ENCODE data around the gene CHRNA3.

CHRNA3 gene

DNA sequence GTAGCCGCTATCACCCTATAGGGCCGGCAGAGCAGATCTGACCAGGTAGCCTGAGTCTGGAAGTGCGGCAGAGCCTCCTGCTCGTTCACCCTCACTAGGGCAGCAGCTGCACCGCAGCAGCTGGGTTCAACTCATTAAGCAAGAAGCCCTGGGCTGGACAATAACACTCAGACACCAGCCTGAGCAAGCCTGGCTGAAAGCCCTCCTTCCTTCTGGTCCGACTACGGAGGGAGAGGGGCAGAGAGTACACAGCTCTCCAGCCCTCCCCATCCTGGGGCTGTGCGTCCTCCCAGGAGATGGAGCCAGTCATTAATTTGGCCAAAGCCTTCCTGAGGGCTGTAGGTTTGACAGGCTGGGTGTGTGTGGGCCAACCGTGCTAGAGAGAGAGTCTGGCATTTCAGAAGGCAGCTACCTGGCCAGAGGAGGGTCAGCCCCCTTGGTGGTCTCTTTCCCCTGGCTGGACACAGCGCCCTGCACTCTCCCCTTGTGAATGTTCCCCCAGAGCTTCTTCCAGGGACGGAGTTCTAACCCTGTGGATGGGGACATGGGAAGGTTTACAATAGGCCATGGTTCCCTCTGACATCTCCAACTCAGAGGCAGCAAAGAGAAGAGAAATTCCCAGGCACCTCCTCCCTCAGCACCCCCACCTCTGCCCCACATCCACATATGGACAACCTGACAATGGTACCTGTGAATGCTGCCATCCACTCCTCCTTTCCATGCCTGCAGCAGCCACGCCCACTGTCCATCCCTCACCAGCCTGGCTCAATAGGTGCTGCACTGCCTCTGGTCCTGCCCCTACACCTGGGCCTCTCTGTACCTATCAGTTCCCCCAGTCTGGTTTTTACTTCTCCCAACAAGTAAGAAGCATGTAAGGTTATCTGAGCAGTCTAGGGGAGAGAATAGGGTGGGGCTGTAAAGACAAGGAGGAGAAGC lies 13.7 kb upstream of the CHRNA3 start:
- no peak overlapping the region for H3K4me2 ChIP-seq (ENCODE audit: low read length)
- TF ChIP-seq, protein P1, sequence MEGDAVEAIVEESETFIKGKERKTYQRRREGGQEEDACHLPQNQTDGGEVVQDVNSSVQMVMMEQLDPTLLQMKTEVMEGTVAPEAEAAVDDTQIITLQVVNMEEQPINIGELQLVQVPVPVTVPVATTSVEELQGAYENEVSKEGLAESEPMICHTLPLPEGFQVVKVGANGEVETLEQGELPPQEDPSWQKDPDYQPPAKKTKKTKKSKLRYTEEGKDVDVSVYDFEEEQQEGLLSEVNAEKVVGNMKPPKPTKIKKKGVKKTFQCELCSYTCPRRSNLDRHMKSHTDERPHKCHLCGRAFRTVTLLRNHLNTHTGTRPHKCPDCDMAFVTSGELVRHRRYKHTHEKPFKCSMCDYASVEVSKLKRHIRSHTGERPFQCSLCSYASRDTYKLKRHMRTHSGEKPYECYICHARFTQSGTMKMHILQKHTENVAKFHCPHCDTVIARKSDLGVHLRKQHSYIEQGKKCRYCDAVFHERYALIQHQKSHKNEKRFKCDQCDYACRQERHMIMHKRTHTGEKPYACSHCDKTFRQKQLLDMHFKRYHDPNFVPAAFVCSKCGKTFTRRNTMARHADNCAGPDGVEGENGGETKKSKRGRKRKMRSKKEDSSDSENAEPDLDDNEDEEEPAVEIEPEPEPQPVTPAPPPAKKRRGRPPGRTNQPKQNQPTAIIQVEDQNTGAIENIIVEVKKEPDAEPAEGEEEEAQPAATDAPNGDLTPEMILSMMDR (IDR thresholded peaks at IDR 0.05; ENCODE audit: low read depth, low read length, poor library complexity, severe bottlenecking): no peak
- TF ChIP-seq EZH2phosphoT487 (IDR thresholded peaks at IDR 0.05; ENCODE audit: borderline replicate concordance, low read length): no peak
- no peak overlapping the region for H3K4me3 ChIP-seq (ENCODE audit: low read length)
- H3K36me3 ChIP-seq (ENCODE audit: control insufficient read depth, low read length): no peaks in the 10 kb centered on the region
- H3K9me3 ChIP-seq (ENCODE audit: control insufficient read depth, insufficient read depth, low read length): peaks cover 11% of the 10 kb centered on the region
- H3F3A ChIP-seq (ENCODE audit: control insufficient read depth, insufficient read depth): no peaks in the 10 kb centered on the region
- no peaks in the 10 kb centered on the region for H3K27me3 ChIP-seq (ENCODE audit: control insufficient read depth, low read length)
- no peaks in the 10 kb centered on the region for H3K79me2 ChIP-seq (ENCODE audit: control insufficient read depth, low read length)
- no peak overlapping the region for H3K27ac ChIP-seq (ENCODE audit: low read depth, low read length)
- no peaks in the 10 kb centered on the region for H4K20me1 ChIP-seq (ENCODE audit: control insufficient read depth, insufficient read depth, low read depth, low read length)
- no peaks in the 10 kb centered on the region for H3K9me2 ChIP-seq (replicated peaks; ENCODE audit: control insufficient read depth, low read length)
- no peaks in the 10 kb centered on the region for H3K4me1 ChIP-seq (ENCODE audit: control insufficient read depth, low read length)

DNA sequence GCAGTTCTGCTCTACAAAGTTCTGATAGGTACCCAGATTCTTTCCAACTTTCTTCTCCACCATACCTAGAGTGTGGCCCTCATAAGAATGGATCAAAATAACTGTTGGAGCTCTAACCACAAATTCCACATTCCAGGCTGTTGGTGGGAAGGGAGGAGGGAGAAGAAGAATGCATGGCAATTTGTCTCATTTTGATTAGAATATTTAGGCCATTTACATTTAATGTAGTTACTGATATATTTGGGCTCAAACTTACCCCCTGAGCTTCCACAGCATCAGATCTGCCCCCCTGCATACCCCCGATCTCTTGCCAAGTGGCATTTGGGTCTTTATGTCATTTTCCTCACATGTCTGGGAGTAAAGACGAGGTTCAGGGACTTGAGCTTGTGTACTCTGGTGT lies 12.6 kb upstream of the CHRNA3 start:
- no peak overlapping the region for H3K27ac ChIP-seq (ENCODE audit: low read depth, low read length)
- no peaks in the 10 kb centered on the region for H3K27me3 ChIP-seq (ENCODE audit: control insufficient read depth, low read length)
- peaks cover 11% of the 10 kb centered on the region for H3K9me3 ChIP-seq (ENCODE audit: control insufficient read depth, insufficient read depth, low read length)
- no peaks in the 10 kb centered on the region for H4K20me1 ChIP-seq (ENCODE audit: control insufficient read depth, insufficient read depth, low read depth, low read length)
- H3K9me2 ChIP-seq (replicated peaks; ENCODE audit: control insufficient read depth, low read length): no peaks in the 10 kb centered on the region
- no peaks in the 10 kb centered on the region for H3K79me2 ChIP-seq (ENCODE audit: control insufficient read depth, low read length)
- TF ChIP-seq EZH2phosphoT487 (IDR thresholded peaks at IDR 0.05; ENCODE audit: borderline replicate concordance, low read length): no peak
- TF ChIP-seq, protein P1 (IDR thresholded peaks at IDR 0.05; ENCODE audit: low read depth, low read length, poor library complexity, severe bottlenecking): no peak
- no peaks in the 10 kb centered on the region for H3K4me1 ChIP-seq (ENCODE audit: control insufficient read depth, low read length)
- H3K4me2 ChIP-seq (ENCODE audit: low read length): no peak overlapping the region
- H3K4me3 ChIP-seq (ENCODE audit: low read length): no peak overlapping the region
- H3K36me3 ChIP-seq (ENCODE audit: control insufficient read depth, low read length): no peaks in the 10 kb centered on the region
- no peaks in the 10 kb centered on the region for H3F3A ChIP-seq (ENCODE audit: control insufficient read depth, insufficient read depth)

DNA sequence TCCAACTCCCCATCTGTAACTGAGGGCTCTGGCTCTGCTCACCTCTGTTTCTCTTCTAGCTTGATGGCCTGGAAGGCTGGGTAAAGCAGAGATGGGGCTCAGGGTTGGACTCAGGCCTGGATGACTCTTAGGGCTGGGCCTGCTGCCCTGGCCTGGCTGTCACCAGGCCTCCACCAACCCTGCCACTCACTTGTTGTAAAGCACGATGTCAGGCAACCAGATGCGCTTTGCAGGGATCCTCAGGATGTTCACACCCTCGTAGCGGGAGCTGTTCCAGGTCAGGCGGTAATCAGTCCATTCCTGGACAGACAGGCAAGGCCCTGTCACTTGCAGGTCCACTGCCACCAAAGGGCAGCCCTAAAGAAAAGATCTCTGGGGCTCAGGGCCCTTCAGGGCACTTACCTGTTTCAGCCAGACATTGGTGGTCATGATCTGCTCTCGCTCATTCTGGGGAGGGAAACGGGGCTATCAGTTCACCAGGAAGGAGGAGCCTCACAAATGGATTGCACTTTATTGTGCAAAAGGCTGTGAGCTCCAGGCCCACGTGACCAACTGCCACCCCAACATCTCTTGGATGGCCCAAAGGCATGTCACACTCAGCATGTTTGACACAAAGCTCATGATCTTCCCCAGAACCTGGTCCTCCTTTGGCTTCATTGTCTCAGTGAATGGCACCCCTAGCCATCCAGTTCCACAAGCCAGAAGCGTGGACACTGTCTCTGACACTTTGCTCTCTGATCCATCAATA lies 10.3 kb upstream of the CHRNA3 start:
- Histone ChIP-seq H3K4me1 (ENCODE audit: control insufficient read depth, low read length) (no peaks in the 10 kb centered on the region), H3K27me3 (ENCODE audit: control insufficient read depth, low read length) (no peaks in the 10 kb centered on the region)

More for the DNA sequence above, 10.3 kb upstream of the CHRNA3 start:
- Histone ChIP-seq H3K9me2 (replicated peaks; ENCODE audit: control insufficient read depth, low read length) (no peaks in the 10 kb centered on the region), H3K4me3 (ENCODE audit: low read length) (no peak overlapping the region), H3K4me2 (ENCODE audit: low read length) (no peak overlapping the region), H3K79me2 (ENCODE audit: control insufficient read depth, low read length) (no peaks in the 10 kb centered on the region), H3K9me3 (ENCODE audit: control insufficient read depth, insufficient read depth, low read length) (peaks cover 11% of the 10 kb centered on the region), H3K36me3 (ENCODE audit: control insufficient read depth, low read length) (no peaks in the 10 kb centered on the region), H3K27ac (ENCODE audit: low read depth, low read length) (no peak overlapping the region), H4K20me1 (ENCODE audit: control insufficient read depth, insufficient read depth, low read depth, low read length) (no peaks in the 10 kb centered on the region), H3F3A (ENCODE audit: control insufficient read depth, insufficient read depth) (no peaks in the 10 kb centered on the region)
- TF ChIP-seq, protein P1 (IDR thresholded peaks at IDR 0.05; ENCODE audit: low read depth, low read length, poor library complexity, severe bottlenecking): no peak
- TF ChIP-seq EZH2phosphoT487 (IDR thresholded peaks at IDR 0.05; ENCODE audit: borderline replicate concordance, low read length): no peak
